ENCODE data around the gene PRKAR1B.

GRCh38 chr7:506391-506831 is 220.7 kb downstream of the PRKAR1B start:
- TF ChIP-seq CTCF (IDR thresholded peaks at IDR 0.05) (no peak), POLR2A (IDR thresholded peaks at IDR 0.05) (no peak)

Data from thyroid gland (tissue), 4 donors.